Vagina (tissue), 2 donors: Measurements from ENCODE around the gene REEP3.

Experiments
- CTCF ChIP-seq, 3 experiments: fragments of 450-650 bp in 2 of 3; fragments of 200-600 bp in 1 of 3; sonication (generic) in 1 of 3; IDR thresholded peaks; one replicate each; pipeline ENCODE4 v1.5.1; 2017 to 2019; ENCODE audit warnings: antibody characterized with exemption in 3 of 3, mild to moderate bottlenecking in 2 of 3, moderate library complexity in 2 of 3
- POLR2A ChIP-seq, 2 donors: fragments of 450-650 bp; IDR thresholded peaks; one replicate each; pipeline ENCODE4 v1.6.1; 2017; ENCODE audit warnings: antibody characterized with exemption in 2 of 2, mild to moderate bottlenecking in 2 of 2, moderate library complexity in 2 of 2

GRCh38 chr10:63661347-63661746, 140.1 kb downstream of the REEP3 start:
- TF ChIP-seq POLR2A (IDR thresholded peaks at IDR 0.05) (no peak), CTCF (IDR thresholded peaks at IDR 0.05) (no peak)
